Right hindlimb (tissue), 1 donor: ENCODE results near the gene TTC7B.

Experiments
- DNase-seq: peaks from one replicate; pipeline ENCODE4 v3.0.0-alpha.2; 2018

The TTC7B gene

DNA sequence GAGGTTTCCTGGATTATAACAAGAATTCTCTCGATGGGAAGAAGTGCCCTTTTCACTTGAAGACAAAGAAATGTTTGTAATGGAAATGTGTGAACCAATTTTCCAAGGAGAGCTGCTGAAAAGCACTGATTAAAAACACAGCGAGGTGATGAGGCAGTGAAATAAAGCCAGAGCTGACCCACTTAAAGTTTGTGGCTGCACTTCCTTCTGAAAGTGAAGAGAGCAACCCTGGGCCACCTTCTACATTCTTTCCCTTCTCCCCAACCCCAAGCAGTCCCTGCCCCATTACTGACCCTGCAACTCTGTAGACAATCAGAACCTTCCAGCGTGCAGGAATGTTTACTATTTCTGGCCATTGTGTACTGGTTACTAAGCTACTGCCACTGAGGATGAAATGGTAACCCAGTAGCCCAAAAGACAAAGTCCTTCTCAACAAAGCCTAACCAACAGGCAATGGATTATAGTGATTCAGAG lies 173.9 kb downstream of the TTC7B start:
- no peak for DNase-seq

DNA sequence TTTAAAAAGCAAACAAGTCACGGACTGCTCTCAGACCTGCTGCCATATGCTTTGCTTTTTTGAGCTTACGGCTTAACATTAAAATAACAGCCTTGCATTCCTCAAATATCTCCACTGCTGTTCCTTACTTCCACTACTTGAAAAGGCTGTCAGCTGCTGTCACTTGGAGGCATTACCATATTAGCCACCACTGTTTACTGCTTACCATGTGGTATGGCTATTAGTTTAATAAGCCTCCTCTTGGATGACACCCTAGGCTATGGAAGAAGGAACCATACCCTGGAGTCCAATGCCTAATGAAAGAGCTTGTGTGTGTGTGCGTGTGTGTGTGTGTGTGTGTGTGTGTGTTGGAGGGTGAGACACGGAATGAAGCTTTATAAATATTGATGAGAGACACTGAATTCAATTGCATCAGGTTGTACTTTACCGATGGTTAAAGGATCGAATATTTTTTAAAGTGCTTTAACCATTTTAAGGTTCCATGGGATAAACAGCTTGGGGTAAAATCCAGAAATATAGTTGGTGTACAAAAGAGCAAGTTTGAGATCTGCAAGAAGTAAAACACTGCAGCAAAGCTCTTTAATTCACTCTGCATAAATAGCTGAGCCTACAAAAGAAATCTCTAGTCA lies 174.5 kb downstream of the TTC7B start:
- no peak for DNase-seq

DNA sequence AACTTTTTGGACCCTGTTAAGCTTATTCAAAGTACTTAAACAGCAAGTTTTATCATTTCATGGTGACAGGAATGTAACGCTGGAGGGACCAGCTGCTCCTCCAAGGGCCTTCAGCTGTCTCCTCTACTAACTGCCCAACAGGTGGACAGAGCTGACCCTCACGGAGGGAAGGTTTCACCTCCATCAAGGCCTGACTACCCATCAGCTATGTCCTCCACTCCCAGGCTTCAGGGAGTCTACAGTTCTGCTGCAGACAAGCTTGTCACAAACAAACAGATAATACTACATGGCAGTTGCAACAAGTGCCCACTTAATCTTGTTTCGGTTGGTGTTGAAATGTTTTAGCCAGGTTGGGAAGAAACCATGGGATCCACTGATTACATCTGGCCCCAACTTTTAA lies 175.1 kb downstream of the TTC7B start:
- no peak for DNase-seq

DNA sequence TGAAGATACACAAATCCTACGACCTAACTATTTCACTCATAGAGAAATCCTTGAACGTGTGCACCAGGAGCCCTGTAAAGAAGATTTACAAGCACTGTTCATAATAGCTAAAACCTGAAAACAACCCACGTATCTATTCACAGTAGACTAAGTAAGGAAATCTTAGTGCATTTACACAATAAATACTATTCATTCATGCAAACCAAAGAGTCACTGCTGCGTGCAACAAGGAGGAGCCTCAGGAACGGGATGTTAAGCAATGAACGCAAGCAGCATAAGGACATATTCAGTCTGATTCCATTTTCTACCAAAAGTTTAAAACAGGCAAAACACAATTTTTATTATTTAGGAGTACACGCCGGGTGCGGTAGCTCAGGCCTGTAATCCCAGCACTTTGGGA lies 176.6 kb downstream of the TTC7B start:
- DNase-seq, result no peak

- DNase-seq, result no peak
These were observed 183.4 kb downstream of the TTC7B start for GRCh38 chr14:90632871-90633270.

- DNase-seq, result no peak
These were observed 183.8 kb downstream of the TTC7B start for GRCh38 chr14:90632451-90632850.

DNA sequence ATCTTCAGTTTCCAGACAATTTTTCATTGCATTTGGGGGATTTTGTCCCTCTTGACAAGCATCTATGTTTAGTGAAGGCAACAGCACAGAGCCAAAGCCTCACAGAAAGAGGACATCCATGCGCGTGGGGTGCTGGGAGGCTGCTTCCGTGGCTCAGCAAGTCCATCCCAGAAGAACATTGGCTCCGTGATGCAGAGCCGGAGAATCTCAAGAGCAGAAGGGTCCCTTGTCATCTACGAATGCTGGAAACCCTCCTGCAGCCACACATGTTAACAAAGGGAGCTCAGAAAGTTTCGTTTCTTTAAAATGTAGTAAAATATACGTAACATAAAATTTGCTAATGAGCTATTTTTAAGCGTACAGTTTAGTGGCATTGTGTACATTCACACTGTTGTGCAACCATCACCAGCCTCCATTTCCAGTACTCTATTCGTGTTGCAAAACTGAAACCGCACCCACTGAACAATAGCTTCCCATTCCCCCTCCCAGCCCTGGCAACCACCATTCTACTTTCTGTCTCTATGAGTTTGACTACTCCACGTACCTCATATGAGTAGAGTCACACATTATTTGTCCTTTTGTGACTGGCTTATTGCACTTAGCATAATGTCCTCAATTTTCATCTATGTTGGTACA lies 185.9 kb downstream of the TTC7B start:
- no peak for DNase-seq

- no peak for DNase-seq
These were observed 186.8 kb downstream of the TTC7B start for GRCh38 chr14:90629471-90629870.

- DNase-seq, result no peak
These were observed 187.4 kb downstream of the TTC7B start for GRCh38 chr14:90628825-90629224.

DNA sequence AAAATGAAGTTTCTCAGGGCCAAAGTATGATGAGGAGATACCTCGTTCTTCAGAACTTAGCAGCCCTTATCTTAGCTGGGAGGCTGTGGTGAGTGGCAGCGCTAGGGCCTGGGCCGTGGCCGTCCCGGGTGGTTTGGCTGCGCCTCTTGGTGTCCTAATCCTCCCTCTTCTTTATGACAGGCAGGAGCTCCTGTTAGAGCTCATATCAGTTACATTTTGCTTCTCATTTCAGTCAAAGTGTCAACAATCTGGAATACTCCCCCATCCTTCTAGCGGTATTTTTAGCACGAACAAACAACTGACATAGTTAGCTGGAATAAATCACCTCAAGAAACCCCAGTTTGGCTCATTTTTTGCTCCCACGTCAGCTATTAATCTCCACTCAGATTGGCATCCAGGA lies 188.8 kb downstream of the TTC7B start:
- DNase-seq, result no peak

- no peak for DNase-seq
These were observed 189.7 kb downstream of the TTC7B start for GRCh38 chr14:90626550-90626949.

- DNase-seq, result no peak
These were observed 190.8 kb downstream of the TTC7B start for GRCh38 chr14:90625445-90625844.

DNA sequence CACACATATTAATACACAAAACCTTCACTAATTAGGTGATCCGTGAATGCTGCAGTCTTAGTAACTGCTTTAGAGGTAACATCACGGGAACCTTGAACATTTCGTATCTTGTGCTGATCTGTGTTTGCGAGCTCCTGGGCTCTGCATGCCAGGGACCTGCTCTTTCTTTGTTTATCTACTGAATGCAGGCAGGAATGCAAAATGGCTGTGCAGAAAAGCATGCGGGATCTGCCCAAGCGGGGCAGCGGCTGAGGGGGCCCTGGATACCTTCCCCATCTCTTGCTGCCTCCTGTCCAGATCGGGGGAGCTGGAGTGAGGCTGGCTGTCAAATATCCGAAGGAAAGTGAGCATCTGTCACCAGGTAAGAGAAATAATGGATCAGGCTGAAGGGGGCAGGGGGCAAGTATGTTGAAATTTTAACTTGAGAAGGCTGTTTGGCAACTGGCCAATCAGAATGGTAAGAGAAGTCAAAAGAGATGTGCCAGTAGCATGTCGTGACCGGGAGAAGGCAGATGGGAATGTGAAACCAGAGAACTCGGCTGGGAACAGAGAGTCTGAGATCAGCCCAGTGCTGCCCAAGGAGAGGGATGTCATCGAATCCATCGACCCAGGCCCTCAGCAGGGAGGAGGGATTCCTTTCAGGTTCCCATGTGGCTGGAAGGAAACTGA lies 191.4 kb downstream of the TTC7B start:
- DNase-seq, result no peak

DNA sequence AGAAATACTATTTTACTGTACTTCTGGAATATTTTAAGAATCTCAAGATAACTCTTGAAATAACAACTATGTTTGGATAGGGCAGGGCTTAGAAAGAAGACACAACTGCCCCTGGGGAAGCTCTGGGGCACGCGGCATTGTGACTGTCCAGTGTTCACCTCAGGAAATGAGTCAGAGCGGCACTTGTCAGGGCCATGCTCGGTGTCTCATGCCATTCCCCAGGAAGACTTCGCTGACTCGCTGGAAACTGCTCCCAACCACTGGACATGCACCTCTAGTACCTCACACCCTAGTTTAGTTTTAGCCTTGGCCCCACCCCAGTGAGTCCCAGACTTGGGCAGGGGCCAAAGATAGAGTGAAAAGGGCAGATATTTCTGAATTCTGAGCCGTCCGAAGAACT lies 192.0 kb downstream of the TTC7B start:
- no peak for DNase-seq

DNA sequence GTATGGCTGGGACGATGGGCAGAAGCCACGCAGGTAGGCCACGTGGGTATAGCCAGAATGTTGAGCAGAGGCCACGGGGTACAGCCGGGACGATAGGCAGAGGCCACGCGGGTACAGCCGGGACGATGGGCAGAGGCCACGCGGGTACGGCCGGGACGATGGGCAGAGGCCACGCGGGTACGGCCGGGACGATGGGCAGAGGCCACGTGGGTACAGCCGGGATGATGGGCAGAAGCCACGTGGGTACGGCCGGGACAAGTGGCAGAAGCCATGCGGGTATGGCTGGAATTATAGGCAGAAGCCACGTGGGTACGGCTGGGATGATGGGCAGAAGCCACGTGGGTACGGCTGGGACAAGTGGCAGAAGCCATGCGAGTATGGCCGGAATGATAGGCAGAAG lies 195.0 kb downstream of the TTC7B start:
- no peak for DNase-seq

DNA sequence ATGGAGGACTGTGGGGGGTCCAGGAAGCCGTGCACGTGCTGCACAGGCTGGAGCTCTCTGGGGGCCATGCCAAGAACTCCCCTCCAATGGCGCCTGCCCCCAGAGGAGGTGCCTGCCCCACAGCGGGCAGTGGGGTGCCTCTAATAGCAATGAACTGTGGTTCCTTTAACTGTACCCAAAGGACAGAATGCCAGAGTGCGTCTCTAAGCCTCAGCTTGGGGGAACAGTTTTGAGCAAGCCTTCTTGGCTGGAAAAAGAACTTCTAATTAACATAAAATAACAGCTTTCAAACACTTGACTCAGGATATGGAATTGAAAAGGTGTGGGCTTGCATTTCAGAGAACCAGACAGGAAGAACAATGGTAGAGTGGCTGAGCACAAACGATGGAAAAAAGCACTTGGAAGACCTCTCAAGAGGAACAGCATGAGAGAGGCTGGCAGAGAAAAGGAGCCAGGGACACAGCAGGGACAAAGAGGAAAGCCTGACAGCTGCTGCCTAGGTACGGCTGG lies 195.6 kb downstream of the TTC7B start:
- no peak for DNase-seq

DNA sequence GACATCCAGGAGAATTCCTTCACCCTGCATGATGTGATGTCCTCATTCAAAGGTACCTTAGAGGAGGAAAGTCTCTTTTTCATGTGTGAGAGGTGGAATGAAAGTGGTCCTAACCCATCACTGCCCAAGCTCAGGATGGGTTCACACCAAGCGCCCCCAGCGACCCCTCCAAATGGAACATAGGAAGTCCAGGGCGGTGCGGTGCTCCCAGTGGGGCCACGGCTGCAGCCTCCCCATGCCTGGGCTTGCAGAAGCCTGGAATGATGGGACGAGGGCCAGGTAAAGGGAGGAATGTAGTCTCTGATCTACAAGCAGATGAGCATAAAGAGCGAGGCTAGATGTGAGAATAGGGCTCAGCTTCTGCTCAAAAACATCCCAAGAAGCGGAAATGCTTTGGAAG lies 196.3 kb downstream of the TTC7B start:
- no peak for DNase-seq

DNA sequence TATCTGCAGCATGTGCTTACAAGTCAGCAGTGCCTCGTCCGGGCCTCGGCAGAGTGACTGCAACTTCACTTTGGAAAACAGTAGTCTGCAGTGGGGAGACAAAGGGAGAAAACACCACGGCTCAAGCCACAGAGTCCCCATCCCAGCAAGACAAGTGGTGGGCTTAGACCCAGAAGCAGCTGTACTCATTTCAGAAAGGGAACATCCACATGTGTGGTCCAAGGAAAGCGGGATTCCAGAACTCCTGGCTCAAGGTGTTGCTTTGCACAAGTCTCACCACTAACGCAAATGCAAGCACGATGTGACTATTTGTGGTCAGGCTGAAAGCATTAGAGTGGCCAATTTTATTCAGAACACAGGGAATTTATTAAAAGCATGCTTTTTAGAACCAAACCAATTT lies 198.3 kb downstream of the TTC7B start:
- DNase-seq, result no peak

GRCh38 chr14:90616881-90617280 lies 199.3 kb downstream of the TTC7B start:
- DNase-seq, result no peak

DNA sequence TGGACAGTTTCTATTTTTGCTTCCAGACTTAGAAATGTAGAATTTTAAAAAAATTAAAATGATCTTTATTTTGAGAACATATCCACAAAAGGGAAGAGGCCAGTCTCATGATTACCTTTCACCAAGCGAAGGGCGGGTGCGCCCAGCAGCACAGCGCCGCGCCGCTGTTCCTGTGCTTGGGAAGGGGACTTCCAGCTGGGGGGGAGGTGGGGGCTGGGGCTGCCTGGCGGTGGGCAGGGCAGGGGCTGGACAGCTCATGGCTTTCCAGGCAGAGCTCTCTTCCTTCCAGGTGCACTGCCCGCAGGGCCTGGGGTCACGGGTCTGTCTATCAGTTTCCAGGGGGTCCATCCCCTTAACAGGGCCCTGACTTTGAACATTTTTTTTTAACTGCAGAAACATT lies 199.9 kb downstream of the TTC7B start:
- no peak for DNase-seq

DNA sequence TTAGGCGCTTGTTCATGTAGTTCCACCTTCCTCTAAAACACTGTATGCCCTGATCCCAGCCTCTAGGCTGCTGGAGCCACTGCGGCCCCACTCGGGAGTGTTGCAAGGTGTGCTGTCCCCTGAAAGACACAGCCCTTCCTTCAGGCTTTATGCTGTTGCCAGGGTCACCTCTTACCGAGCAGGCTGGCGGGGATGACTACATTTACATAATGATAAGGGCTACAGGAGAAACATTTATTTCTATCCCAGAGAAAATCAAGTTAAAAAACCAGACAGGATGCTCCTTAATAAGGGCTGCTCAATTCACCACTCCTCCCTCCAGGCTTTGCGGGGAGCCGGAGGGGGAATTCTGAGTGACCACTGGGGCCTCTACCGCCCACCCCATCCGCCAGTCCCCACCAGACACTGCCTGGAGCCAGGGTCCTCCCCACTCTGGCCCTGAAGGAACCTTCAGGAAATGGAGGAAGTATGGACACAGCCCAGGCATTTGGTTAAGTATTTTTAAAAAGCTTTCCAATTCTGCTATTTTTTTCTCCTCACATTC lies 200.6 kb downstream of the TTC7B start:
- DNase-seq, result peak; percentile 80

DNA sequence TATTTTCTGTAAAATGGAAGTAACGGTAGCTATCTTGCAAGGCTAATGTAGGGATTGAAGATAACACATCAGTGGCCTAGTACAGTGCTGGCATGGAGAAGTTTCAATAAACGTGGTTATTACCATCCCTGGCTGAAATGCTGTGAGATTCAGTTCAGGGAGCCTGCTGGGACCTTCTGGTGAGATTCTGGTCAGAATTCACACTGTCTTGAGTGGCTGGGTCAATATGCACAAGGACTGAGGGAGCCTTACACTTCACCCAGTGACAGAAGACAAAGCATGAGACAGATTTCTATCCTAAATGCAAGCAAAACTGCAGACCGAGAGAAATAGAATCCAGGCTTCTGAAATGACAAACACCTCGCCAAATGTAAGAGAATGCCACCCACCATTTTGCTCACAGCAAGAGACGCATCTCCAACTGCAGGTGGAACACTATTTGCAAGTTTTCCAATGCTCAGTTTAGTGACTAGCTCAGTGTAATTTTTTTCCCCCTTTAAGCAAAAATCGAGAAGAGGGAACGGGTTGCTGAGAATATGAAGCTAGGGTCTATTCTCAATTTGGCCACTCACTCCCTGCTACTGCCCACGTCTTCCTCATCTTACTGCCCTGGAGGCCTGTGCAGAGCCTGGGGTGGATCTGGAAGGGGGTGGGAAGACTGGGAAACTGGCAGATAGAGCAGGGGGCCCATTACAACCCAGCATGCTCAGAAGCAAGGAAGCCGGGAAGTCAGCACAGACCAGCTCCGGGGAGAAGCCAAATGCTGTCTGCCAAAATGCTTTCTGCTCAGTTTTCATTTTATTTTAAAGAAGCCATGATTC lies 201.3 kb downstream of the TTC7B start:
- DNase-seq, result peak; percentile 75

- DNase-seq, result no peak
These were observed 202.2 kb downstream of the TTC7B start for GRCh38 chr14:90613997-90614396.
